HepG2 (cell line): ENCODE results near the gene NAA16. TPM values are rescaled to one million over a fixed set of nuclear protein-coding genes. Genes with fewer than 3 reads are reported as not detected.

Source experiments
- ADNP ChIP-seq: sonication (generic); formaldehyde crosslinking; IDR thresholded peaks from 2 replicates; pipeline ENCODE4 v1.4.0; 2020; ENCODE audit warnings: missing genetic modification reagents
- AHDC1 ChIP-seq: sonication (generic); formaldehyde crosslinking; IDR thresholded peaks from 2 replicates; pipeline ENCODE4 v1.5.1; 2020; ENCODE audit warnings: mild to moderate bottlenecking, missing genetic modification reagents, borderline replicate concordance
- CEBPG ChIP-seq: IDR thresholded peaks from 2 replicates; pipeline ENCODE4 v1.6.1; 2016
- MED1 ChIP-seq: sonication (generic); formaldehyde crosslinking; IDR thresholded peaks from 2 replicates; pipeline ENCODE4 v1.4.0; 2020; ENCODE audit warnings: missing genetic modification reagents
- MTF1 ChIP-seq: sonication (generic); formaldehyde crosslinking; IDR thresholded peaks from 2 replicates; pipeline ENCODE4 v1.5.0; 2020; ENCODE audit warnings: missing genetic modification reagents
- NCOR1 ChIP-seq: fragments of 200-600 bp; sonication (generic); IDR thresholded peaks from 2 replicates; pipeline ENCODE4 v1.7.0; 2017; ENCODE audit warnings: antibody characterized with exemption, low read length, borderline replicate concordance
- NFATC3 ChIP-seq: sonication (generic); formaldehyde crosslinking; IDR thresholded peaks from 2 replicates; pipeline ENCODE4 v1.5.1; 2020; ENCODE audit warnings: mild to moderate bottlenecking, missing genetic modification reagents
- RARG ChIP-seq: sonication (generic); formaldehyde crosslinking; IDR thresholded peaks from 2 replicates; pipeline ENCODE4 v1.4.0; 2020; ENCODE audit warnings: low read depth, mild to moderate bottlenecking, missing genetic modification reagents
- RFX5 ChIP-seq: IDR thresholded peaks from 2 replicates; pipeline ENCODE4 v1.6.1; 2011; ENCODE audit warnings: low read depth, low read length, improper control_type of control experiment
- RXRB ChIP-seq: IDR thresholded peaks from 2 replicates; pipeline ENCODE4 v1.6.1; 2016; ENCODE audit warnings: borderline replicate concordance, missing genetic modification reagents, missing compliant biosample characterization
- SETDB1 ChIP-seq: sonication (generic); formaldehyde crosslinking; IDR thresholded peaks from 2 replicates; pipeline ENCODE4 v1.5.1; 2020; ENCODE audit warnings: missing genetic modification reagents, mild to moderate bottlenecking, borderline replicate concordance
- SMAD3 ChIP-seq: sonication (generic); formaldehyde crosslinking; IDR thresholded peaks from 2 replicates; pipeline ENCODE4 v1.4.0; 2020; ENCODE audit warnings: missing genetic modification reagents
- TAF1 ChIP-seq: sonication (generic); formaldehyde crosslinking; IDR thresholded peaks from 2 replicates; pipeline ENCODE4 v1.4.0; 2020; ENCODE audit warnings: missing genetic modification reagents
- TRAFD1 ChIP-seq: sonication (generic); formaldehyde crosslinking; IDR thresholded peaks from 2 replicates; pipeline ENCODE4 v1.5.1; 2020; ENCODE audit warnings: missing genetic modification reagents, mild to moderate bottlenecking, borderline replicate concordance
- ZBTB10 ChIP-seq: sonication (generic); formaldehyde crosslinking; IDR thresholded peaks from 2 replicates; pipeline ENCODE4 v1.4.0; 2020; ENCODE audit warnings: missing genetic modification reagents, borderline replicate concordance
- ZMYM2 ChIP-seq: sonication (generic); formaldehyde crosslinking; IDR thresholded peaks from 2 replicates; pipeline ENCODE4 v1.8.0; 2022; ENCODE audit warnings: mild to moderate bottlenecking, missing genetic modification reagents
- ZNF124 ChIP-seq: sonication (generic); formaldehyde crosslinking; IDR thresholded peaks from 2 replicates; pipeline ENCODE4 v1.4.0; 2020; ENCODE audit warnings: missing genetic modification reagents
- ZNF205 ChIP-seq: IDR thresholded peaks from 2 replicates; pipeline ENCODE4 v1.6.1; 2018; ENCODE audit warnings: missing biosample characterization, missing genetic modification reagents
- ZNF256 ChIP-seq: sonication (generic); formaldehyde crosslinking; conservative IDR thresholded peaks from 2 replicates; pipeline ENCODE4 v1.4.0; 2020; ENCODE audit warnings: missing genetic modification reagents
- ZNF441 ChIP-seq: sonication (generic); formaldehyde crosslinking; IDR thresholded peaks from 2 replicates; pipeline ENCODE4 v1.7.0; 2021; ENCODE audit warnings: missing genetic modification reagents, borderline replicate concordance
- ZNF547 ChIP-seq: sonication (generic); formaldehyde crosslinking; IDR thresholded peaks from 2 replicates; pipeline ENCODE4 v1.5.1; 2020; ENCODE audit warnings: mild to moderate bottlenecking, missing genetic modification reagents
- ZNF550 ChIP-seq: sonication (generic); formaldehyde crosslinking; IDR thresholded peaks from 2 replicates; pipeline ENCODE4 v1.4.0; 2020; ENCODE audit warnings: mild to moderate bottlenecking, missing genetic modification reagents, borderline replicate concordance
- ZNF816 ChIP-seq: sonication (generic); formaldehyde crosslinking; IDR thresholded peaks from 2 replicates; pipeline ENCODE4 v1.8.0; 2022; ENCODE audit warnings: missing genetic modification reagents, mild to moderate bottlenecking, borderline replicate concordance
- polyA plus RNA-seq, 8 experiments: library from polyadenylated mRNA; depleted of rRNA in 3 of 8; stranded (reverse) in 7 of 8; unstranded in 1 of 8; fragments of >200 nt; fragmentation: Illumina TruSeq in 4 of 8; extraction: Trizol in 4 of 8; gene quantifications; 2 replicates each; pipeline versions ENCODE4 v1.2.1 to v1.2.3, GENCODE V29; 2011 to 2016; ENCODE audit warnings: low read depth in 4 of 8, missing spikeins in 1 of 8, mixed read lengths in 1 of 8; ENCODE audit not compliant: insufficient read depth in 1 of 8
- total RNA-seq, 5 experiments: library from RNA; depleted of rRNA; stranded (reverse); fragments of >200 nt; fragmentation: Illumina TruSeq; extraction: Trizol; gene quantifications; 2 replicates each; pipeline ENCODE4 v1.2.3, GENCODE V29; 2016; ENCODE audit warnings: low read depth in 1 of 5

Gene NAA16
- total and polyA plus RNA-seq, 2 of the 13 experiments (the other 11 are each of a cell fraction or from before 2014, with no cell fraction given): 9.2 to 15.1 TPM

GRCh38 chr13:41289463-41289881 is 21.6 kb upstream of the NAA16 start (continued):
- TF ChIP-seq TAF1: no peak
- no peak for TF ChIP-seq SMAD3 (CRISPR knock-in tag)
- 0 out of 2 replicates have a peak, but pooled peaks have one; percentile 1 for TF ChIP-seq ZMYM2 (CRISPR knock-in tag)
- peak; percentile 91; the same call in 1 of the 2 replicates for TF ChIP-seq NCOR1
- TF ChIP-seq ZBTB10: no peak
- peak; percentile 92 for TF ChIP-seq CEBPG
- peak; percentile 79; the same call in 1 of the 2 replicates for TF ChIP-seq AHDC1
- TF ChIP-seq MTF1 (CRISPR knock-in tag): no peak
- TF ChIP-seq ZNF547 (CRISPR knock-in tag): 0 out of 2 replicates have a peak, but pooled peaks have one; percentile 45
- TF ChIP-seq ZNF205 (CRISPR knock-in tag): no peak
- no peak for TF ChIP-seq NFATC3 (CRISPR knock-in tag)
- TF ChIP-seq MED1 (CRISPR knock-in tag): peak; percentile 63; the same call in 1 of the 2 replicates
- TF ChIP-seq RFX5: peak; percentile 98
- no peak for TF ChIP-seq TRAFD1 (CRISPR knock-in tag)
- TF ChIP-seq ZNF124 (CRISPR knock-in tag): no peak
- no peak for TF ChIP-seq ZNF256
- TF ChIP-seq SETDB1 (CRISPR knock-in tag): no peak
- peak; percentile 48; the same call in 1 of the 2 replicates for TF ChIP-seq ZNF816 (CRISPR knock-in tag)
- TF ChIP-seq ZNF441 (CRISPR knock-in tag): no peak
- peak; percentile 77 for TF ChIP-seq RXRB (CRISPR knock-in tag)
- no peak for TF ChIP-seq ZNF550 (CRISPR knock-in tag)
- 0 out of 2 replicates have a peak, but pooled peaks have one; percentile 15 for TF ChIP-seq ADNP (CRISPR knock-in tag)
- no peak for TF ChIP-seq RARG (CRISPR knock-in tag)
